GM19452 (cell line): Measurements from ENCODE around the gene ZNF785.
A peak's percentile ranks its signal among the peaks of the same experiment; 100 is the strongest.
"Not testable (repeated sequence)": the region's sequence is repeated elsewhere in the genome, so short reads cannot be mapped to it uniquely, and the experiment has no call there.

Experiments
- ATAC-seq: cut with Tn5 transposase; IDR thresholded peaks from one replicate; pipeline ENCODE4 v1.9.1; 2021; ENCODE audit not compliant: unreplicated experiment

The ZNF785 gene

DNA sequence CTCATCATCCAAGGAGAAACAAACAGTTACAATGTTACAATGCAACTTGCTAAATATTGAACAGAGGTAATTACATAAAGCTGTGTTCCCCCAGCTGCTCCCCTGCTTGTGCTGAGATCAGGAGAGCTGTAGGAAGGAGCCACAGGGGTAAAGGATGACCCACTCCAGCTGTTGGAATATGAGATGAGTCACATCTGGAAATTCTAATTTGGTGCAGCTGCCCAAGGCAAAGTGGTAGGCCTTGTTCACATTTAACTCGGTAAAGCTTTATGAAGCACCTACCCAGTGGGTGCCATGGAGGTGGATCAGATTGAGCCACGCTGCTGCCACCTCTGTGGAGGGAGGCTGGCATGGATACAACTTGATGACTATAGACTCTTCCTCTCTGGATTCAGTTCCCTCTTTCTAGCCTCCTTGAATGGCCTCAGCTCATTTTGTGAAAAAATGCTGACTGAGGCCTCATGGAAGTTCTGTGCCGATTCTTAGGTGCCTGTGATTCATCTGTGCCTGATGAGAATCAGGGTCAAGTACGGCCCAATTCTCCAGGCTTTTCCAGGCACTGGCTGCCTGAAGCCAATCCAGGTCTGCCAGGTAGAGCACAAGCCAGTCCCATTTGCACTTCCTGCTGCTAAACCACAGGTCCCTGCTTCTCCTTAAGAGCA lies 17.2 kb upstream of the ZNF785 start:
- no peak for ATAC-seq

DNA sequence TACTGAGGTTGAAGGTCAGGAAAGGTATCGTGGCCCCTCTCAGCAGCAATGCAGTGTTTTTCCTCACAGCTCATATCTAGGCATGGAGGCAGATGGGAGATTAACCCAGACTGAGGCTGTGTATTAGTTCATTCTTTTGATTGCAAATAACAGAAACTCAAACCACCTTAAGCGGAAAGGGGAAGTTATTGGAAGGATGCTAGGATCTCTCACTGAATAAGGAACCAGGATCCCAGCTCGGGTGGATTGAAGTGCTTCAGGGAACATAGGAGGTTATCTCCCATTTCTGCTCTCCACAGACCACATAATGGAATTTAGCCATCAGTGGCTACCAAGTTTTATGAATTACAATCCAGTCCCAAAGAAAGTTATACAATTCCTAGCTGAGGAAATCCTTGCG lies 16.5 kb upstream of the ZNF785 start:
- no peak for ATAC-seq

DNA sequence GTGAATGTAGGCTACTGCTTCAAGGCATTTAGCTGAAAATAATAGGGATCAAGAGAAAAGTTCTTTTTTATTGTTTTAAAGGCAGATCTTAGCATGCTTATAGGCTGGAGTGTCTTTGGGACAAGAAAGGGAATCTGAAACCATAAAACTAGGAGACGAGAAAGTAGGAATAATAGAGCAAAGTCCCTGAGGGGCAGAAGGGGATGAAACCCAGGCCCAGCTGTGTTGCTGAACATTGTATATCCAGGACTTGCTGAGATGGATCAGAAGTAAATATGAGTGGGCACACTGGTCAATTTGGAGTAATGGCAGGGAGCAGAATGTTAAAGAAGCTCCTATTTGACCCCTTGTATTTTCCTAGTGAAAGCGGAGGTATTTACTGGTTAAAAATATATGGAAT lies 15.4 kb upstream of the ZNF785 start:
- ATAC-seq: no peak

DNA sequence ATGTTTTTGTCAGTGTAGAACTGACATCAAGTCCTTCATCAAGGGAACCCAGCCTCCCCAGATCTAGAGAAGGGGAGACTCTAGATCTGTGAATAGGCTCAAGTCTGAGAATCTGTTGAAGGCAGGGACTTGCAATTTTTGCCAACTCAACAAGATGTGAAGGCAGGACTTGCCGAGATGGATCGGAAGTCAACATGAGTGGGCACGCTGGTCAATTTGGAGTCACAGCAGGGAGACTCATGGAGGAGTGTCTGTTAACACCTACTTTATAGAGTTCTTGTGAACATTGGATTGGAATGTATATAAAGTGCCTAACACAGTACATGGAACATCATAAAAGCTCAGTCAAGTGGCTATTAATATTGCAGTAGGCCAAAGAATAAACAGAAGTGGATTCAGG lies 14.7 kb upstream of the ZNF785 start:
- ATAC-seq: no peak

DNA sequence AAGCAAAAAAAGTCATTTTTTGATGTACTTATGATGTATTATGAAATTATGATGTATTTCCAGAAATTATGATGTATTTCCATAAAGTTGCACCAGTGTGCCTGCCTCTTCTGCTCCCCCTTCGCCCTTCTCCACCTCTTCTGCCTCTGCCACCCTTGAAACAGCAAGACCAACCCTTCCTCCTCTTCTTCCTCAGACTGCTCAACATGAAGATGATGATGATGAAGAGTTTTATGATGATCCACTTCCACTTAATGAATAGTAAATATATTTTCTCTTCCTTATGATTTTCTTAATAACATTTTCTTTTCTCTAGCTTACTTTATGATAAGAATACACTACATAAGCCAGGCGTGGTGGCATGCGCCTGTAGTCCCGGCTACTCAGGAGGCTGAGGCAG lies 7.4 kb upstream of the ZNF785 start:
- no peak for ATAC-seq

GRCh38 chr16:30590869-30591268 lies 5.4 kb upstream of the ZNF785 start:
- ATAC-seq: not testable (repeated sequence)

DNA sequence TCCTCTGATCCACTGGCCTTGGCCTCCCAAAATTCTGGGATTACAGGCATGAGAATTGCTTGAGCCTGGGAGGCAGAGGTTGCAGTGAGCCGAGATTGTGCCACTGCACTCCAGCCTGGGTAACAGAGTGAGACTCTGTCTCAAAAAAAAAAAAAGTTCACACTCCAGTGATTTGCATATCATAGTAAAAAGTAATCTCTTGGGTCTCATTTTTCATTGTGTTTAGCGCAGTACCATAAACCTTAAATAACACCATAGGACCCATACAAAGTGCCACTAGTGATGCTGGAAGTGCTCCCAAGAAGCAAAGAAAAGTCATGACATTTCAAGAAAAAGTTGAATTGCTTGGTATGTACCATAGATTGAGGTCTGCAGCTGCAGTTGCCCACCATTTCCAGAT lies 4.1 kb upstream of the ZNF785 start:
- ATAC-seq: not testable (repeated sequence)

GRCh38 chr16:30588651-30589050 lies 3.2 kb upstream of the ZNF785 start:
- ATAC-seq: no peak

GRCh38 chr16:30585022-30585399 lies 486 bp downstream of the ZNF785 start:
- ATAC-seq: no peak

GRCh38 chr16:30582611-30583340 lies 2.7 kb downstream of the ZNF785 start:
- no peak for ATAC-seq

- no peak for ATAC-seq
These were observed 4.0 kb downstream of the ZNF785 start for GRCh38 chr16:30581457-30581856.

GRCh38 chr16:30574678-30575077 lies 10.8 kb downstream of the ZNF785 start:
- ATAC-seq: no peak

GRCh38 chr16:30571445-30572322 lies 13.8 kb downstream of the ZNF785 start, which contains the start of gene ZNF688:
Gene ZNF688 (minus strand): TSS chr16:30571714. CDS start chr16:30571629, 85 bp downstream.
- ATAC-seq: peak; percentile 71

DNA sequence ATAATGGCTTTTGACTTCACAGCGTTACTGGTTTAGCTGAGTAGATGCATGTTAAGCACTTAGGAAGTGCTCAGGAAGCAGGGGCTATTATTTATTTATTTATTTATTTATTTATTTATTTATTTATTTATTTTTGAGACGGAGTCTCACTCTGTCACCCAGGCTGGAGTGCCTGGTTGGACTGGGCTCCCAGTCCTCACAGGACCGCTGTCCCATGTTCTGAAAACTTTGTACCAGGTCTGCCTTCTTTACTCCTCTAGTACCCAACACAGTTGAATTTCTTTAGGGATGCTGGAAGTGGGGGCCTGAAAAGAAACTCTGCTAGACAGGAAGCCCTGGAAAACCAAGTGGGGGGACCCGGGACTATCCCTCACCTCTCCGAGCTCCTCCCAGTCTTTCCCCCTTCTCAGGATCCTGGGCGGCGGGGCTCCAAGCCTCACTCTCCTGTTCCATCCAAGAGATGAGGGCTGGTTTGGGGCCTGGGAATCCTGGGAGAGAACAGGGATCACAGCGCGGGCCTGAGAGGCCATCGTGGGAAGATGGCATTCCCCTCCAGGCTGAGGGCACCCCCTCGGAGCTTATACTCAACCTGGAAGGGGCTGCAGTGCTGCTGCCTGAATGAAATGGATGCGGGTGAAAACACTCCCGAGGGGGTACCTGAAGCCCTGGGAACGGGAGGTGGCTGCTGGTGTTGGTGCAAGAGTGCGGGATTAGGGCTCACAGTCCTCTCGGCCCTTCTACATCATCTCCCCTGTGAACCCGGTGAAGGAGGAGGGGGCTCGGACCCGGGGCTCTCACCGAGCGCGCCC lies 14.7 kb downstream of the ZNF785 start:
- no peak for ATAC-seq

DNA sequence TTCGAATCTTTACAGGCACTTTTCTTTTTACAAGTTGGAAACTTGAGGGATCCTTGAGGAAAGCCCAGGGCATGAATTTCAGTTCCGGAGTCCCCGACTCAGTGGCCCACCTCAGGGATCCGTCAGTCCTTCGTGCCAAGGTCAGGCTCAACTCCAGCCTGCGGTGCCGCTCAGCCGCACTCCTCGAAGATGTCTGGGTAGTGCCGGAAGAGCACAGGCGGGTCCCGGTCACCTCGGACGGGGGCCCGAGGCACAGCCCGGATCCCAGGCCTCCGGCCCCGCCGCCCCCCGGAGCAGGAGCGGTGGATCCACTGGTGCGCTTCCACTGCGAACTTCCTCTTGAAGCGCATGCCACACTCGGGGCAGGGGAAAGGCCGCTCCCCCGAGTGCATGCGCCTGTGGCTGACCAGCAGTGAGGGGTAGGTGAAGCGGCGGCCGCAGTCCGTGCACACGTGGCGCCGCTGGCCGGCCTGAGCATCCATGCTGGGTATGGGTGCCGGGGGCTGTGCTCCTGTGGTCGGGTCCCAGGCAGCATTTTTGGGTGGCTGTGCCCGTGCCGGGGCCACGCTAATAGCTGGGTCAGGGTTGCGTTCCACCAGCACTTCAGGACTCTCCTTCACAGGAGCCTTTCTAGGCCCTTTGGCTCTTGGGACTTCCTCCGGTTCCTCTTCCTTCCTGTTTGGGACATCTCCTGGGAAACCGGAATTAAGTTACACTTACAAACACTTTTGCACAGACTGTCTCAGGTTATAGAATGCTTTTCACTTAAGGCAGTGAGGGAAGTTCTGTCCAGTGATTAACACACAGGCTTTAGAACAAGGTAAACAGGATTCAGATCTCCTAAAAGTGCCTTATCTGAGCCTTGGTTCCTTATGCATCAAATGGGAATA lies 15.5 kb downstream of the ZNF785 start:
- ATAC-seq: no peak

- no peak for ATAC-seq
These were observed 16.2 kb downstream of the ZNF785 start for GRCh38 chr16:30569281-30569680.

GRCh38 chr16:30567991-30568638 lies 17.4 kb downstream of the ZNF785 start:
- ATAC-seq: no peak

- ATAC-seq: no peak
These were observed 18.1 kb downstream of the ZNF785 start for GRCh38 chr16:30567160-30567990.
